ENCODE data around the gene CA7.

The CA7 gene

GRCh38 chr16:66844342-66845079 is at the start of gene CA7:
CA7 (plus strand) TSS chr16:66844414; CDS start chr16:66844488, 74 bp downstream.
- no peak for DNase-seq

GRCh38 chr16:66798161-66798560 is 46.1 kb upstream of the CA7 start:
- no peak for DNase-seq

GRCh38 chr16:66800856-66801255 is 43.4 kb upstream of the CA7 start:
- no peak for DNase-seq

- no peak for DNase-seq
These were observed 42.7 kb upstream of the CA7 start, which contains the start of gene TERB1 for GRCh38 chr16:66801320-66802105. TERB1 (minus strand) TSS chr16:66801584; CDS start chr16:66796798, 4,786 bp downstream.

GRCh38 chr16:66802159-66802558 is 42.1 kb upstream of the CA7 start:
- no peak for DNase-seq

- no peak for DNase-seq
These were observed 34.4 kb upstream of the CA7 start for GRCh38 chr16:66809765-66810164.

- no peak for DNase-seq
These were observed 33.8 kb upstream of the CA7 start for GRCh38 chr16:66810391-66810790.

- no peak for DNase-seq
These were observed 33.2 kb upstream of the CA7 start for GRCh38 chr16:66811043-66811442.

GRCh38 chr16:66814734-66815133 is 29.5 kb upstream of the CA7 start:
- DNase-seq = no peak

- DNase-seq = no peak
These were observed 20.2 kb upstream of the CA7 start for GRCh38 chr16:66824006-66824405.

- peak; percentile 35 for DNase-seq
These were observed 13.5 kb upstream of the CA7 start, which contains the start of gene NAE1 for GRCh38 chr16:66830422-66831404. NAE1 (minus strand) TSS chr16:66830976; CDS start chr16:66830899, 77 bp downstream.

- DNase-seq = no peak
These were observed 12.0 kb upstream of the CA7 start for GRCh38 chr16:66832190-66832589.

- DNase-seq = peak; percentile 32
These were observed 11.4 kb upstream of the CA7 start for GRCh38 chr16:66832661-66833305.

- no peak for DNase-seq
These were observed 9.5 kb upstream of the CA7 start for GRCh38 chr16:66834746-66835145.

GRCh38 chr16:66840883-66841282 is 3.3 kb upstream of the CA7 start:
- DNase-seq = no peak

GRCh38 chr16:66841366-66841765 is 2.8 kb upstream of the CA7 start:
- no peak for DNase-seq

GRCh38 chr16:66842765-66843164 is 1.4 kb upstream of the CA7 start:
- peak; percentile 30 for DNase-seq

GRCh38 chr16:66843191-66843590 is 1.0 kb upstream of the CA7 start:
- no peak for DNase-seq

- DNase-seq = no peak
These were observed 239 bp upstream of the CA7 start for GRCh38 chr16:66844009-66844341.

GRCh38 chr16:66845080-66845410 is 831 bp downstream of the CA7 start:
- no peak for DNase-seq

GRCh38 chr16:66845791-66846221 is 1.6 kb downstream of the CA7 start:
- no peak for DNase-seq

GRCh38 chr16:66846266-66846665 is 2.1 kb downstream of the CA7 start:
- no peak for DNase-seq

GRCh38 chr16:66846831-66847230 is 2.6 kb downstream of the CA7 start:
- DNase-seq = no peak
